Measurements from ENCODE around the gene PUS7L.
A peak's percentile ranks its signal among the peaks of the same experiment; 100 is the strongest.

PUS7L gene

DNA sequence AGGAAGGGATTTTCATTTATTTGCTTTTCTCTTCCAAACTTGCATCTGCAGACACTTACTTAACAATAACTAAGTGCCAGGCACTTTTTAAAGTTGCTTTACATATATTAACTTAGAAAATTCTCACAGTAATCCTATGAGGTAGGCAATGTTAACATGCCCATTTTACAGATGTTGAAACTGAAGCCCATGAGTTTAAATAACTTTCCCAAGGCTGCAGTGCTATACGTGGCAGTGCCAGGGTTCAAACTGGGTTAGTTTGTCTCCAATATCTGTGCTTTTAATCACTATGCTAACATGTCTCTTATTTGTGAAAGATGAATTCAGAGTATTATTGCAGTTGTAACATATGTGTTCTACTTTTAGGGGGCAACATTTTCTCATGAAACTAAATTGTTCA lies 29.9 kb downstream of the PUS7L start:
- Histone ChIP-seq H3K4me1 (ENCODE audit: insufficient read depth, low read length, poor library complexity, severe bottlenecking) (no peaks in the 10 kb centered on the region), H4K20me1 (ENCODE audit: insufficient read depth, low read length, poor library complexity, severe bottlenecking) (no peaks in the 10 kb centered on the region), H3K9me2 (replicated peaks; ENCODE audit: low read depth, low read length) (no peaks in the 10 kb centered on the region), H3K4me2 (ENCODE audit: low read depth, low read length, poor library complexity, severe bottlenecking) (no peak overlapping the region), H2AFZ (ENCODE audit: low read length) (no peak overlapping the region), H3F3A (ENCODE audit: low read depth) (no peaks in the 10 kb centered on the region), H3K9ac (ENCODE audit: low read depth, low read length, poor library complexity, severe bottlenecking) (no peak overlapping the region), H3K9me3 (ENCODE audit: insufficient read depth, low read depth, low read length) (no peaks in the 10 kb centered on the region), H3K36me3 (ENCODE audit: insufficient read depth, low read length) (no peaks in the 10 kb centered on the region; the same call in 1 of the 2 replicates), H3K79me2 (ENCODE audit: insufficient read depth, low read length) (no peaks in the 10 kb centered on the region), H3K4me3 (ENCODE audit: low read length, poor library complexity, severe bottlenecking) (no peak overlapping the region), H3K27me3 (ENCODE audit: insufficient read depth, low read length, poor library complexity, severe bottlenecking) (no peaks in the 10 kb centered on the region)
- TF ChIP-seq, protein P1, sequence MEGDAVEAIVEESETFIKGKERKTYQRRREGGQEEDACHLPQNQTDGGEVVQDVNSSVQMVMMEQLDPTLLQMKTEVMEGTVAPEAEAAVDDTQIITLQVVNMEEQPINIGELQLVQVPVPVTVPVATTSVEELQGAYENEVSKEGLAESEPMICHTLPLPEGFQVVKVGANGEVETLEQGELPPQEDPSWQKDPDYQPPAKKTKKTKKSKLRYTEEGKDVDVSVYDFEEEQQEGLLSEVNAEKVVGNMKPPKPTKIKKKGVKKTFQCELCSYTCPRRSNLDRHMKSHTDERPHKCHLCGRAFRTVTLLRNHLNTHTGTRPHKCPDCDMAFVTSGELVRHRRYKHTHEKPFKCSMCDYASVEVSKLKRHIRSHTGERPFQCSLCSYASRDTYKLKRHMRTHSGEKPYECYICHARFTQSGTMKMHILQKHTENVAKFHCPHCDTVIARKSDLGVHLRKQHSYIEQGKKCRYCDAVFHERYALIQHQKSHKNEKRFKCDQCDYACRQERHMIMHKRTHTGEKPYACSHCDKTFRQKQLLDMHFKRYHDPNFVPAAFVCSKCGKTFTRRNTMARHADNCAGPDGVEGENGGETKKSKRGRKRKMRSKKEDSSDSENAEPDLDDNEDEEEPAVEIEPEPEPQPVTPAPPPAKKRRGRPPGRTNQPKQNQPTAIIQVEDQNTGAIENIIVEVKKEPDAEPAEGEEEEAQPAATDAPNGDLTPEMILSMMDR (conservative IDR thresholded peaks at IDR 0.05; ENCODE audit: low read length): no peak
- no peak for TF ChIP-seq EZH2phosphoT487 (IDR thresholded peaks at IDR 0.05; ENCODE audit: borderline replicate concordance)

DNA sequence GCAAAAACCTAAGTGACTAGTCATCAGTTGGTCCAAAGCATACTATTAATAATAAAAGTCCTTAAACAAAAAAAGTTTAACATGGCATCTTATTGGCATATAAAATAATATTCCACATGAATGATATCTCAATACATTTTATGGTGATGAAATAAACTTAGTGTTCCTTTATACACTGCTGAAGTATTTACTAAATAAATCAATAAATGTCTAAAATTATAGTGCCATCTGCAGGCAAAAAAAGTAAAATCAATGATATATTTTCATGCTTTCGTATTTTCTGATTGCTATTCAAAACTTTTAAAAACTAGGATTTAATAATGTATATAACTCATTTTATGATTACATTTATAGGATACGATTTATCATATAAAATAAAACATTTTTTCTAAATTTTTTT lies 30.5 kb downstream of the PUS7L start:
- no peaks in the 10 kb centered on the region; the same call in 1 of the 2 replicates for H3K36me3 ChIP-seq (ENCODE audit: insufficient read depth, low read length)

GRCh38 chr12:43723134-43723533 lies 35.5 kb downstream of the PUS7L start:
- Histone ChIP-seq H3K79me2 (ENCODE audit: insufficient read depth, low read length) (no peaks in the 10 kb centered on the region), H3K9ac (ENCODE audit: low read depth, low read length, poor library complexity, severe bottlenecking) (no peak overlapping the region), H3K9me3 (ENCODE audit: insufficient read depth, low read depth, low read length) (no peaks in the 10 kb centered on the region), H3K4me1 (ENCODE audit: insufficient read depth, low read length, poor library complexity, severe bottlenecking) (no peaks in the 10 kb centered on the region), H2AFZ (ENCODE audit: low read length) (no peak overlapping the region), H3K4me2 (ENCODE audit: low read depth, low read length, poor library complexity, severe bottlenecking) (no peak overlapping the region), H3K27me3 (ENCODE audit: insufficient read depth, low read length, poor library complexity, severe bottlenecking) (no peaks in the 10 kb centered on the region), H3F3A (ENCODE audit: low read depth) (no peaks in the 10 kb centered on the region), H3K9me2 (replicated peaks; ENCODE audit: low read depth, low read length) (no peaks in the 10 kb centered on the region), H3K36me3 (ENCODE audit: insufficient read depth, low read length) (no peaks in the 10 kb centered on the region; the same call in 1 of the 2 replicates), H3K4me3 (ENCODE audit: low read length, poor library complexity, severe bottlenecking) (no peak overlapping the region), H4K20me1 (ENCODE audit: insufficient read depth, low read length, poor library complexity, severe bottlenecking) (no peaks in the 10 kb centered on the region)
- TF ChIP-seq, protein P1 (conservative IDR thresholded peaks at IDR 0.05; ENCODE audit: low read length): no peak
- TF ChIP-seq EZH2phosphoT487 (IDR thresholded peaks at IDR 0.05; ENCODE audit: borderline replicate concordance): no peak

More for the DNA sequence above, 30.5 kb downstream of the PUS7L start:
- no peak overlapping the region for H2AFZ ChIP-seq (ENCODE audit: low read length)
- H3K4me3 ChIP-seq (ENCODE audit: low read length, poor library complexity, severe bottlenecking): no peak overlapping the region
- H3K4me2 ChIP-seq (ENCODE audit: low read depth, low read length, poor library complexity, severe bottlenecking): no peak overlapping the region
- H3K27me3 ChIP-seq (ENCODE audit: insufficient read depth, low read length, poor library complexity, severe bottlenecking): no peaks in the 10 kb centered on the region
- no peaks in the 10 kb centered on the region for H3K79me2 ChIP-seq (ENCODE audit: insufficient read depth, low read length)
- no peak overlapping the region for H3K9ac ChIP-seq (ENCODE audit: low read depth, low read length, poor library complexity, severe bottlenecking)
- no peaks in the 10 kb centered on the region for H3K9me2 ChIP-seq (replicated peaks; ENCODE audit: low read depth, low read length)
- no peaks in the 10 kb centered on the region for H3F3A ChIP-seq (ENCODE audit: low read depth)
- no peaks in the 10 kb centered on the region for H3K4me1 ChIP-seq (ENCODE audit: insufficient read depth, low read length, poor library complexity, severe bottlenecking)
- TF ChIP-seq EZH2phosphoT487 (IDR thresholded peaks at IDR 0.05; ENCODE audit: borderline replicate concordance): no peak
- TF ChIP-seq, protein P1 (conservative IDR thresholded peaks at IDR 0.05; ENCODE audit: low read length): peak; percentile 59
- H4K20me1 ChIP-seq (ENCODE audit: insufficient read depth, low read length, poor library complexity, severe bottlenecking): no peaks in the 10 kb centered on the region
- H3K9me3 ChIP-seq (ENCODE audit: insufficient read depth, low read depth, low read length): no peaks in the 10 kb centered on the region
